ENCODE results near the gene GRID2IP.

DNA sequence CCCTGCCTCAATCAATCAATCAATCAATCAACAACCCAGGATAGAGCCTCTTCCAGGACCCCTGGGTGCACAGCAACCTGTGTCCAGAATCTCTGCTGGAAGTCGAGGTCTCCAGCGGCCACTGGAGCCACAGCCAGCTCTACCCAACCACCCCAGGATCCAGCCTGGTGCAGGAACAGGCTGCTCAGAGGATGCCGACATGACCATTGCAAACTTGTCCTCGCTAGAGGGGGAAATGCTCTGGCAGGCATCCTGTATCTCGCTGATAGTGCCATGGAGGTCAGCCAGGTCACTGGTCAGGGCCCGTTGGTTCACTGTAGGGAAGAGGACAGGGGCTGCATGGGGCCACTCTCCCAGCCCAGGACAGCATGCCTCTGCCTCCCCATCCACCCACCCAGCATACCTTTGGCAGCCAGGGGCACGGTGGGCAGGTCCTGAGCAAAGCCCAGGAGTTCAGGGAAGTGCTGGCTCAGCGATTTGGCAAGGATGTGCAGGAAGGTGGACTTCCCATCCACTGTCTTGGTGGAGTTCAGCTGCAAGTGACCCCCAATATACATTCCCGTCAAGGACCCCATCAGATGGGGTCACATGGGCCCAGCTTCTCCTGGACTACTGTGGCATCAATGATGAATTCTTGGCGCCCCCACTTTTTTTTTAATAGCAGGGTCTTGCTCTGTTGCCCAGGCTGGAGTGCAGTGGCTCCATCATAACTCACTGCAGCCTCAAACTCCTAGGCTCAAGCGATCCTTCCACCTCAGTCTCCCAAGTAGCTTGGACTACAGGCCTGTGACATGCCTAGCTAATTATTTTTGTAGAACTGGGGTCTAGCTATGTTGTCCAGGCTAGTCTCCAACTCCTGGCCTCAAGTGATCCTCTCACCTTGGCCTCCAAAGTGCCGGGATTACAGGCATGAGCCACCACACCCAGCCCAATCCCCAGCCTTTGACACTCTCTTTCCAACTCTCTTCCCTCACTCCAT, 49.4 kb downstream of the GRID2IP start:
- TF ChIP-seq, protein P1, sequence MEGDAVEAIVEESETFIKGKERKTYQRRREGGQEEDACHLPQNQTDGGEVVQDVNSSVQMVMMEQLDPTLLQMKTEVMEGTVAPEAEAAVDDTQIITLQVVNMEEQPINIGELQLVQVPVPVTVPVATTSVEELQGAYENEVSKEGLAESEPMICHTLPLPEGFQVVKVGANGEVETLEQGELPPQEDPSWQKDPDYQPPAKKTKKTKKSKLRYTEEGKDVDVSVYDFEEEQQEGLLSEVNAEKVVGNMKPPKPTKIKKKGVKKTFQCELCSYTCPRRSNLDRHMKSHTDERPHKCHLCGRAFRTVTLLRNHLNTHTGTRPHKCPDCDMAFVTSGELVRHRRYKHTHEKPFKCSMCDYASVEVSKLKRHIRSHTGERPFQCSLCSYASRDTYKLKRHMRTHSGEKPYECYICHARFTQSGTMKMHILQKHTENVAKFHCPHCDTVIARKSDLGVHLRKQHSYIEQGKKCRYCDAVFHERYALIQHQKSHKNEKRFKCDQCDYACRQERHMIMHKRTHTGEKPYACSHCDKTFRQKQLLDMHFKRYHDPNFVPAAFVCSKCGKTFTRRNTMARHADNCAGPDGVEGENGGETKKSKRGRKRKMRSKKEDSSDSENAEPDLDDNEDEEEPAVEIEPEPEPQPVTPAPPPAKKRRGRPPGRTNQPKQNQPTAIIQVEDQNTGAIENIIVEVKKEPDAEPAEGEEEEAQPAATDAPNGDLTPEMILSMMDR (conservative IDR thresholded peaks at IDR 0.05; ENCODE audit: low read depth, low read length) = no peak
- no peak for TF ChIP-seq EZH2 (IDR thresholded peaks at IDR 0.05; ENCODE audit: borderline replicate concordance, low read depth, low read length, poor library complexity, severe bottlenecking)
